ENCODE results near the gene MARVELD2.

MARVELD2 gene

DNA sequence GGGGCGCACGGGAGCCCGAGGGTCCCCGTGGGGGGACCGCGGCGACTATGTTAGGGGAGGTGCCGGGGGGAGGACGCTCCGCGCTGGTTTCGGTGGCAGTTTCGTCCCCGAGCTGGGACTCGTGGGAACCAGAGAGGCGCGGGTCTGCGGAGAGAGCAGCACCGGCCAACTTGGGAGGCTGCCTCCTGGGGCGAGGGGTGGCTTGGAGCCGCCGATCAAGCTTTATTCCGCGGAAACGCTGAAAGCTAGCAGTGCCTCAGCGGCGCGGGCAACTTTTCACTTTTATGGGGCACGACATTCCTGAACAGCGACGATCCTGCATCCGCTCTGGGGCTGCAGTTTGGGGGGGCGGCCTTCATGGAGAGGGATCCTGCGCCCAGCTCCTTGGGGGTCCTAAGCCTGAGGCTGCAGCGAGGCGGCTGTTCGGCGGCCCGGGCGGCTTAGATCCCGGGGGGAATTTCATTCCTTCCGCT is 78.0 kb downstream of the MARVELD2 start:
- DNase-seq (ENCODE audit: low read depth in 2 of 2), result no peak

DNA sequence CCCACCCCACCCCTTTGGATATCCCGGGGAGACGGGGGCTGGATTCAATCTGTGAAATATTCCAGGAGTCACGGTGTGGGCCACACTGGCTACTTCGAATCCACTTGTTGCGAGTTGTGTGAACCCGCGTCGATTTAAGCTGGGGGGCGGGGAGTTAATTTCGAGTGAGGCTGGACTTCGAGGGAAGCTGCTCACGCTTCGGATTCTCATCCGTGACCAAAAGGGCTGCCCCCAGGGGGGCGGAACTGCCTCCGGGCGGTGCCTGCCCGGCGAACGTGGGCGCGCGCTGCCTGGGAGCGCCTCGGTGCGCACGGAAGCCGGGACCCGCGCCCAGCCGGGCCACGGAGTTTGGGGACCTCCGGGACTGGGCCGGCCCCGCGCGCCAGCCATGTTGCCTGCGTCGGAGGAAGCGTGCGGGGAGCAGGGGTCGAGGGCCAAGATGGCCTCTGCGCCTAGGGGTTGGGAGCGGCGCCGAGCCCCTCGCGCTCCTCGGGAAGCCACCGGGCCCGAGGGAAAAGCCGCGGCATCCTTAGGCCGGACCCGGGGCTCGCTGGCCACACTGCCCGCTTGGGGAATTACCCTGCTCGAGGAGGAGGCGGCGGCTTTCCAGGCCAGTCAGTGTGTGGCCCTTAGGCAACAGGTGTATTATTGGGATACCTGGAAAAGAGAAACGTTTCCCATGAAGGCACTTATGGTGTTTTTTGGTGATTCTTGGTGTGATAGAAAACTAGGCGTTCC is 78.6 kb downstream of the MARVELD2 start:
- DNase-seq (ENCODE audit: low read depth in 2 of 2), result no peak
